Measurements from ENCODE around the gene DNMT3A.

- TF ChIP-seq CTCF (IDR thresholded peaks at IDR 0.05), result no peak
- TF ChIP-seq POLR2A (IDR thresholded peaks at IDR 0.05), result no peak
- no peak for TF ChIP-seq POLR2AphosphoS5 (IDR thresholded peaks at IDR 0.05)
- no peak for TF ChIP-seq EP300 (IDR thresholded peaks at IDR 0.05)
These were observed 126.5 kb downstream of the DNMT3A start for GRCh38 chr2:25215232-25215631.
